GM21390 (cell line): Measurements from ENCODE around the gene CD34.
"Not testable (repeated sequence)": the region's sequence is repeated elsewhere in the genome, so short reads cannot be mapped to it uniquely, and the experiment has no call there.

Source experiments
- ATAC-seq: cut with Tn5 transposase; IDR thresholded peaks from one replicate; pipeline ENCODE4 v1.9.1; 2021; ENCODE audit not compliant: unreplicated experiment

CD34 gene

DNA sequence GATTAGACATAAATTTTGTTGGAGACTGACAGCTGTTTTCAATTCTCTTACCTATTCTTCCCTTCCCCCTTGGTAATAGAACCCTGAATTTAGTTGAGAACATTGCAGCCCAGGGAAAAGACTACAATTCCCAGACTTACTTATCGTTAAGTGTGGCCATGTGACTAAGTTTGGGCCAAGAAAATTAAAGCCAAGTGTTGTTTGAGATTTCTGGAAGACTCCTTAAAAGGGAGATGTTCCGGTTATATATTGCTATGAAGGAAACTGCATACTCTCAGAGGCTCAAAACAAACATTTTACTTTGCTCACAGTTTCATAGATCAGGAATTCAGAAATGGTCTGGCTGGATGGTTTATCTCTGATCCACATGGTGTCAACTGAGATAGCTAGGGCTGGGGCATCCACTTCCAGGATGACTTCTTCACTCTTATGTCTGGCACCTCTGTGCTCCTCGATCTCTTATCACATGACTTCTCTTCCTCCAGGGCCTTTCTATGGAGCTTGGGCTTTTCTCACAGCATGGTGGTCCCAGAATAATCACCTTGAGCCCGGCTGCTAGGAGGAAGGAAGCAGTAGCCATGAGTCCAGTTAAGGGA is 22.4 kb upstream of the CD34 start:
- no peak for ATAC-seq

DNA sequence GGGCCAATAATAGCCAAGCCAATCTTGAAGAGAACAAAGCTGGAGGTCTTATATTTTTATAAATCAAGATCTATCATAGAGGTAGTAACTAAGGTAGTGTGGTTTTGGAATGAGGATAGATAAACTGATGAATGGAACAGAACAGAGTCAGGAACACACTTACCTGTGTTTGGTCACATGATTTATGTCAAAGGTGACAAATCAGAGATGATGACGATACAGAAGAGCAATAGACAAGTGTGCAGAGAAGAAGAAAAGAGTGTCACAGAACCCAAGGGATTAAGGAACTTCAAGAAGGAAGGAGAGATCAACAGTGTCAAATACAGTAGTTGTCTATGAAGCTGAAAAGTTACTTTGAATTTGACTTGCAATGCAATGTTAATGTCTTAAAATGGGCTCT is 16.1 kb upstream of the CD34 start:
- no peak for ATAC-seq

DNA sequence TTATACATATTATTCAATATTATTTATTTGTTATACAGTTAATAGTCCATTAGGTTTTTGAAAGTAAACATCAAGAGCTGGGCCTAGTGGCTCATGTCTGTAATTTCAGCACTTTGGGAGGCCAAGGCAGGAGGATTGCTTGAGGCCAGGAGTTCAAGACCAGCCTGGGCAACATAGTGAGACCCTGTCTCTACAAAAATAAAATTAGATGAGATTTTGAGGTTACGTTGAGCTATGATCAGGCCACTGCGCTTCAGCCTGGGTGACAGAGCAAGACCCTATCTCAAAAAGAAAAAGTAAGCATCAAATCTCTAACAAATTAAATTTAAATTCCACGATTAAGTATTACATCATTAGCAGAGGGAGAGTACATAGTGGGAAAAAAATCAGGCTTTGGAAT is 15.0 kb upstream of the CD34 start:
- not testable (repeated sequence) for ATAC-seq

DNA sequence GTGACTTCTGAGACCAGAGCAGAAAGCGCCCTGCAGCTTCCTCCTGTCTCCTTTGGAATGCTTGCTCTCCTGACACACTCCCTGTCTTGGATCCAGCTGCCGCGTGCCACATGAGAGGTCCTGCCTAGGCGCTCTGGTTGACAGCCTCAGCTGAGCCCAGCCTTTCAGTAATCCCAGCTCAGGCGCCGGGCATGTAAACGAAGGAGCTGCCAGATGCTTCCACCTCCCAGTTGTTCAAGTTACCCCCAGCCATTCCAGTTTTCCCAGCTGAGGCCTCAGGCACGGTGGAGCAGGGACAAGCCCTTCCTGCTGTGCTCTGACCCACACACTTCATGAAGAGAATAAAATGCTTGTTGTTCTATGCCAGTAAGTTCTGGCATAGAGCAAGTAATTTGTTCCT is 14.3 kb upstream of the CD34 start:
- no peak for ATAC-seq

DNA sequence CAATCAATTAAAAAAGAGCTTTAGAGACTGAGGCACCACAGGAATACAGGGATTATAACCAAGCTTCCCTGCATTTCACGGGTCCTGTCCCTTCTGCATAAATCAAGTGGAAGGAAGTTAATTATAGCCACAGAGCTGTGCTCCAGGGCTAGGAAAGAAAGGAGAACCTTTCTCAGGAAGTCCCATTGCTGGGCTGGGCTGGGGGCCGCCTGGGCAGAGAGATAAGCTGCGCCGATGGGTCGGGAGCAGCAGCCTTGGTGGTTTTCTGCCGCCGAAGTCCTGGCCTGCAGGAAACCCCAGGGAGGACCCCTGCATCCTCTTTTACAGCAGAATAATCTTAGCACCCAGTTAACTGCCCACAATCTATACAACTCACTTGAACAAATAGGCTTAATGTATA is 12.6 kb upstream of the CD34 start:
- ATAC-seq = no peak

DNA sequence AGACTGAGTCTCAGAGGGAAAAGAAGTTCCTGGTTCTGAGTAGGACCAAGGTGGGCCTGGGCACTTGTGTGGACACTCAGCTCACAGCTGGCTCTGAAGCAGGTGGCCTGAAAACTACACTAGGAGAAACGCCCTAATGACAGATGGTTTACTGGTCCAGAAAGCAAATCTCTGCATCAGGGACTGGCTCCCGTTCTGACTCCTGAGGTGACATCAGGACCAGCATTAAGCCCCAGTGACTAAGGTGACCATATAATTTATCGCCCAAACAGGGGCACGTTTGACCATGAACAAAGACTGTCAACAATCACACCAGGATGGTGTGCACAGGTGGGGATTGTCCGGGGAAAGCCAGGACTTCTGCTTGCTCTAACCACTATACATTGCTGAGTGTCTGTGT is 12.2 kb upstream of the CD34 start:
- ATAC-seq = no peak

DNA sequence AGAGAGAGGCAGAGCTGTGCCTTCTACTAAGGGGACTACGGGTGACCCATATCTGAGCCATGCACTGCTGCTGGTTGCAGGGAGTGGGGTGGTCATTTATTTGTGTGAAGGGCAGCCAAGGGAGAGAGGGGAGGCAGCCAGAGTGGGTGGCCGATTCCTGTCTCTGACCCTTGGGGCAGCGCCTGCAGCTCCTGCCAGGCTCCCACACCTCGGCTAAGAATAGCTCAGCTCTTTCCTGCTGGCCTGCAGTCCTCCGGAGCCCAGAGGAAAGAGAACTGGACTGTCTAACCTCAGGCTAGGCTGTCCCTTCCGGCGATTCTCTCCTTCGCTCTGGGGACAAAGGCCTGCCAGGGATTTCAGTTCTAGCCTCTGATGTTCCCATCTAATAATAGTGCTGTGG is 11.6 kb upstream of the CD34 start:
- ATAC-seq = no peak

DNA sequence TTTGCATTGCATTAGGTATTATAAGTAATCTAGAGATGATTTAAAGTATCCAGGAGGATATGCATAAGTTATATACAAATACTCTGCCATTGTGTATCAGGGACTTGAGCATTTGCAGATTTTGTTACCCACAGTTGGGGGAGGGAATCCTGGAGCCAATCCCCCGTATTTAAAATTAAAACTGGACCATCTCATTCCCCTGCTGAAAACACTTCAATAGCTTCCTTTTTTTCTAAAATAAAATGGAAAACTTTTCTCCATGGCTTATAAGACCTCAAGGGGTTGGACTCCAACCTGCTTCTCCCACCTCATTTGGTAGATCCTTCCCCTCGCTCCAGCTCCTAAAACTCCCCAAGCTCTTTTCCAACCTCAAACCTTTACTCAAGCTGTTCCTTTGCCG is 10.4 kb upstream of the CD34 start:
- no peak for ATAC-seq

DNA sequence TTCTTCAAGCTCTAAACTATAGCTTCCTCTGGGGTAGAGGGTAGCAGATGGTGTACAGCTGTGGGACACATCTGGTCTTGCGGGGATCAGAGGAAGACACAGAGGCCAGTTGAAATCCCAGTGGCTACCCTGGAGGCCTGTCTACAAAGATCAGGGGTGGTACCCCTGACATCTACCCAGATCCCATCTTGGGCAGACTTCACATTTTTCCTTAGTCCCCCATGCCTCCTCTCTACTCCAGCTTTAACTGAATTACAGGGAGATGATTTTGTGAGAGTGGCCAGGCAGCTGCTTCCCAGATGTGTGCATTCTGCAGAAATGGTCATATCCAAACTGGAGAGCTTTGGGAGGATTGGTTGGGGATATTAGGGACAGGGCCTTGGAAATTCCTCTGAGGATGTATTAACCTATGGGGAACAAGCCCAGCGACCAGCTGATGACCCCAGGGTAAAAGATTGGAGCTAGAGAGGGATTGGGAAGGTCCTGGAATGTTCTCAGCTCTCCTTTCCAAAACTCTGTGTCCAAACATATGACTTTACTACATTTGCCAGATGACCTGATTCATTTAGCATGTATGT is 9.6 kb upstream of the CD34 start:
- no peak for ATAC-seq

DNA sequence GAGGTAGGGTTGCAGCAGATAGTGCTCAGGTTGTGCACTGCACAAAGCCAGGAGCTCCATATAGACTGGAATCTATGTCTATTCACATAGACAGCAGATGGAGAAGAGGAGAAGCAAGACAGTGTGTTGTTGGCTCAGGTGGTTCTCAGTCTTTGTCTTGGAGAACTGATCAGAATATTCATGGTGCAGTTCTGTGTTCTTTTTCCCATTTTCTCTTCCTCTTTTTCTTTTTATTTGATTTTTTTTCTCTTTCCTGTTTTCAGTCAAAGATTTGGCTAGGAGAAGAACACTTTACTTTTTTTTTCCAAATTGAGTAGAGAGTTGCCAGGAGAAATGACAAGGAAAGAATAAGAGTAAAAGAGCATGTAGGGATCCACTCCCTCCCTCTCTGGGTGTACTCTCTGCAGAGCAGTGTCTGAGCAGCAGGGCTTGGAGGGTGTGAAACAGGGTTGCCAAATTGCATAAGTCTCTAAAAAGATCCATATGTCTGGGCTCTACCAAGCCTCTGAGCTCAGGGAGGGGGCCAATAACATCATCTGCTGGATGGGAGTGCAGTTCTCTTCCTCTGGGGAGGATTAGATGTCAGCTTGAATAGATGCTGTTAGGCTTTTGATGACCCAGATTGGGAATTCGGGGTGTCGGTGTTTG is 8.7 kb upstream of the CD34 start:
- no peak for ATAC-seq

DNA sequence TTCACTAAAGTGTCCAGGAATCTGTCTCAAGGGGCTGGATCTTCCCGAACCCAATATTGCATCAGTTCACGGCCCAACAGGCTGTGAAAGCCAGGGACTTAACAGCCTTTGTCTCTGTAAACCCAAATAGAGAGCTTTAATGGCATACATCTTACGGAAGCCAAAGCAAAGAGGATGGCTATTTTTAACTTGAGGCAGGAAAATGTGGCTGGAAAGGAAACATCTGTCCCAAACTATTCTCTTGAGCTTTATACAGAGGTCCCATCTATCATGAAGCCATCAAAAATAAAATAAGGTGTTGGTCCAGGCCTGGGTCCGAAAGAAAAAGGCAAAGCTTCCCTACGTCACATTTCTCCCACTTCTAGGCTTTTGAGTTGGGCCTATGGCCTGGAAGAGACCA is 7.7 kb upstream of the CD34 start:
- no peak for ATAC-seq

DNA sequence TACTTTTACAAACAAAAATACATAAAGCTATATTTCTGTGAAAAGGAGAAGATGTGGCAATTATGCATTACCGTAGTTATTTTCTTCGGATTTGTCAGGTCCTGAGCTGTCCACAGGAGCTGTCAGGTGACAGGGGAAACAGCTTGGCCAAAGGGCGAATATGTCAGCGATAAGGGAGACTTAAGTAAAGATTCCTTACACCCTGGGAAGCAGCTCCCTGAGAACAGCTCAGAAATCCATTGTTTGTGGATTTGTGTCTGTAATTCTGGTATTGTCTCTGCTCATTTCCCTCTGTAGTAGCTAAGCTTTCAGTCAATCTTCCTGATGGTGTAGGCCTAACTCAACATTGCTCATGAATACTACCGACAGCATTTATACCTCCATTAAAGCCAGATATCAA is 7.1 kb upstream of the CD34 start:
- no peak for ATAC-seq

DNA sequence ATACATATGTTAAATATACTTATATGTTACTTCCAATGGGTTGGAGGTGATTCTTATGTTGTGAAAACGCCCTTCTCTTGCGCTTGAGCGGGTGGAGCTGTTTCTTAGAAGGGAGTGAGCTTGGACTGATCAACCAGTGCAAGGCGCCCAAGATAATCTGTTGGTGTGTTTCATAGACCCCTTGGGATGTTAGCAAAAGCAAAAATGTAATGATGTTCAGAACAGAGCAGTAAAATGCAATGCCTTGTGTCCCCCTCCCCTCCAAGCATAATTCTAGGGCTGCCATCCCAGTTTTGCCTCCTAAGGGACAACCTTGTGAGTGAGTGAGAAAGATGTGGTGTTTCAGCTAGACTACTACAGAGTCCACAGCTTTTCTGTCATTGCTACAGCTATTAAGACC is 6.2 kb upstream of the CD34 start:
- ATAC-seq = no peak

DNA sequence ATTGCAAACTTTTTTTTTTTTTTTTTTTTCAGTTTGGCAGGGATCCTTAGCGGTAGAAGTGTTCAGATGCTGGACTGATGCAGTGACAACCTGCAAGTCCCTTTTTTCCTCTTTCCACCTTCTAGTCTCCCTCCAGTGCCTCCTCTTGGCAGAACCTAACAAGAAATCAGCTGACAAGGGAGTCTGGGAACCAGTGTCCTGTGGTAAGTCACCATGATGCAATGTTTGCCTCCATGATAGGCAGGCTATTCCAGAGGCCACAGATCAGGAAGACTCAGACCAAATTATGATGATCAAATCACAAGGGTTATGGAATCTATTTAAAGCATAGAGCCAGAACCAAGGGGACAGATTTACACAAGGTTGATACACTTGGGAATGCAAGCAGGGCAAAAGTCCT is 3.0 kb upstream of the CD34 start:
- no peak for ATAC-seq

DNA sequence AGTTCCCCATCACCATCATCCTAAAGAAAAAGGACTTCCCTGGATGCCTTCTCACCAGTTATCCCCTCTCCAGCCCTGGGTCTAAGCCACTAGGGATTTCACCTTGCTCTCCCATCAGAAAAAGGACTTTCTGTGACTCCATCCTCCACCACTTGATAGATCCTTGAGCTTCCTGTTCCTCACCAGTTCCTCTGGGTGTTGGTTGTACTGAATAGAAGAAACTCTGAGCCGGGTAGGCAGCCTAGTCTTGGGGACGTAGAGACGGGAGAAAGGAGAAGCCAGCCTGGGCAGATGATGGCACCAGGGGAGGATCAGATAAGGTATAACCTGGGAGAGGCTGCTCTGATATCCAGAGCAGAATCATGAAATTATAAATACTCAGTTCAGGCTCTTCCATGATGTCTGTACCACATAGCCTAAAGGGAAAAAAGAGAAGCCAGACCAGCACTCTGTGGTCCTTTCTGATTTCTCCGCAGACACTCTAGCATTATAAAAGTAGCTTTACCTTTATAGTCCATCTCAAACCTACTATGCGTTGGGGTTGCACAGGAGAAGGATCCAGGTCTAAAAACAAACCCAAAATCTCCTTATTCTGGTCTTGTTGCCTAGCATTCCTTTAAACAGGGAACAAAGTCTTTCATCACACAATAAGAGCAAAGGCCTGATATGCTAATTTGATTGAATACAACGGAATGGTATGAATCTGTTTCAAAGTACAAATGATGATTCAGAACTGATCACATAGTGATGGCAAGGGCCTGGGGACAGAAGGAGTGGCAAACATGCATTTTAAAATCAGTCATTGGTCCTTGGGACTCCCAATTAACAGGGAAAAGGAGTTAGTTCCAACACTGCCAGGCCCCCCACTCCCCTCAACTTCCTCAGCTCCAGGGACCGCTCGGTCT is 1.2 kb upstream of the CD34 start:
- no peak for ATAC-seq

DNA sequence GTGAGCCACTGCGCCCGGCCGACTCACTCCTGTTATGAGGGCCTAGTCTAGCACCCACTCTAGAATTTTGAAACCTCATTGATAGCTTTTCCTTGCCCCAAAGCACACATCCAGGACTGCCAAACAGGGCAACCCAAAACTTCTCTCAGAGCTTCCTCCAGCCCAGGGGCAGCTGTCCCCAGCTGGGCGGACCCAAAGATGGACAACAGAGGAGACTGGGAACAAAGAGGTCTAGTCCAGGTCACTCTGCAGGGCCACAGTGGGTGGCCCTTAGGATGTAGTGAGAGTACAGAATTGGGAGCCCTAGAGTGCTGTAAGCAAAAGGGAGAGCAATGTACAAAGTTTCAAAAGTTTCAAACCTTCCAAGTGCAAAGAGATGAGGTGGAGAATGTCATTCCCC is 1.2 kb downstream of the CD34 start:
- no peak for ATAC-seq

DNA sequence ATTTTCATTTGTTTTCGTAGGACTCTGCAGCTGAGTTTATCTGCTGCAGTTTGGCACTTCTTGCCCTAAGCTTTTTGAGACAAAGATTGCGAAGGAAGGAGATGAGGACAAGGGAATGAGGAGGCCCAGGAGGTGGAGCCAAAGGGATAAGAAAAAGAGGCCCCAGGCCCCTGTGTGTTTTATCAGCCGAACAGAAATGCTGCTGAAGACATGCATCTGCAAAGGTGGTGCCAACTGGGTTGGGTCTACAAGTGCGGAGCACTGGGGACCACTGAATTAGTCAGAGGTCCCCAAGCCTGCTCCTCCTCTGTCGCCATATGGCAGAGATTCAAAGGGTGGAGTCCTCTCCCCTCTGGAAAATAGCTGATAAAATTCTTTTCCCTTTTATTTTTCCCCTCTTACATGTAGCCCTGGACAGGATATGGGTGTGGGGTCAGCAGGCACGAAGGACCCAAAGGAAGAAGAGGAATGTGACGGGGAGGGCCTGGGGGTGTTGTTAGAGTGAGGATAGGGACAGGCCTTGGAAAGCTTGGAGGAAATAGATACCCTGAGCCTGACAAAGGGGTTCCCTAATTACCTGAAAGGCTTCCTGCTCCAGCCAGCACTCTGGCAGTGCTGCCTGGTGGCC is 2.7 kb downstream of the CD34 start:
- no peak for ATAC-seq

DNA sequence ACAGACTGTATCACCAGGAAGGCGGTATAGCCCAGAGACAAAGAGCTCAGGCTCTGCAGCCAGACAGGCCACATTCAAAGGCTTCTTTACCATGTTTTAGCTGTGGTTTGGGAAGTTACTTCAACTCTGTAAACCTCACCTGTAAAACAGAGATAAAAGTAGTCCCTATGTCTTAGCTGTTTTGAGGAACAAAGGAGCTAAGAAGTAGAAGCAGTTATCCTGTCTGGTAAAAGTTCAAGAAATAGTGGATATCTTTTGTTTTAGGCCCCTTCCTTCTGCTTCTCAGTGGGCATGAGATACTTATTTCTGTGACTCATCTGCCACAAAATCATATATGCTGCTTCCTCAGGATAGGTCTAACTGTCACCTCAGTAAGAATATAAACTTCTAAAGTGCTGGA is 6.5 kb downstream of the CD34 start:
- ATAC-seq = no peak

DNA sequence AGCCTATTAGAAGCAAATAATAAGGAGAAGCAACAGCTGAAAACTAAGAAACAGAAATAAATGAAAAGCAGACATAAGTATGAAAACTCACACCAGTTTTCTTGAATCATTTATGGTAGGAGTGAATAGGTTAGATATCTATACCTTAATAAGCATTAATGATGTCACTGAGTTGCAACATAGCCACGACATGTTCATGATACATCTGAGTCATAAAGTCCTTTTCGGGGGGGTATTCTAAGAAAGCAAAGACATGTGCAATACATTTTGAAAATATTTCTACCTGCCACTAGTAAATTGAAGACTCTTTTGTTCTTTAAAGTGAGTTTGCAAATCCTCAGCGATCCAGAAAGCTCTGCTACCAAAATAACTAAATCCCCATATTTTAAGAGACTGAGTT is 7.2 kb downstream of the CD34 start:
- ATAC-seq = no peak

DNA sequence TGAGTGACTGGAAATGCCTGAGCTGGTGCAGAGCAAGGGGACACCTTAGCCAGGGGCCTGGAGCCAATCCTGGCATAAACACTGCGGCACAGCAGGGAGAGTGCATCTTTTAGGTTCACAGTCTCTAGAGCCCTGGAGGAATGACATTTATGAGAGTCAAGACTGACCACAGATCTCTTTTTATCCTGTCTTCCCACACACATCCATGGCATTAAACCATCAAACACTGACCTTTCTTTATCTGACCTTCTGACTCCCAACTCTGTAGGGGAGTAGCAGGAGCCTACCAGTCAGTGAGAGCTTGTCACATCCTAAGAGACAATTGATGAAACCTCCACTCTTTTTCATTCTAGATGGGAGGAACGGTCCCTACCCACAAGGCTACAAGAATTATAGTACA is 7.9 kb downstream of the CD34 start:
- ATAC-seq = no peak

DNA sequence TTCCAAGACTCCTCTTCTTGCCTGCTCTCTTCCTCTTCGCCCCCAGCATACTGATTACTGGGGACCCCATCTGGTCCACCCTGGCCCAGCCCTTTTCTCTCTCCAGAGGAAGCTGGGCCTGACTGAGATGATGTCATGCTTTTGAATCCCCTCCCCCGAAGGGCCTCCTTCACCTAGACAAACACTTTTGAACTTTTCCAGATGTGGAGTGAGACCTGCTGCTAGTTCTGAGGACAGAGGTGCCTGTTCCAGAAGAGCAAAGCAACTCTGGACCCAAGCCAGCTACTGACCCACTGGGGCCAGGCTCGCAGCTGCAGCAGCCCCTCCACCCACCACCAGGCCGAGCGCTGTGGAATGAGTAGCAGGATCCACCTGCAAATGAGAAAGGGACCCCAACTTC is 8.4 kb downstream of the CD34 start:
- no peak for ATAC-seq
